Erythroblast (primary cell): ENCODE data around the gene DDIT4L.

Experiments used
- GATA1 ChIP-seq: IDR thresholded peaks from 2 replicates; pipeline ENCODE4 v1.6.1; 2011; ENCODE audit warnings: low read depth, mild to moderate bottlenecking, control low read depth, low read length, moderate library complexity
- POLR2A ChIP-seq: IDR thresholded peaks from 2 replicates; pipeline ENCODE4 v1.6.1; 2011; ENCODE audit warnings: mild to moderate bottlenecking, low read length

GRCh38 chr4:100208459-100208858, 18.2 kb upstream of the DDIT4L start:
- TF ChIP-seq POLR2A (no peak), GATA1 (no peak)
